GM12878 (cell line): ENCODE results near the gene SNX8.

Experiments used
- CREB1 ChIP-seq: IDR thresholded peaks from 2 replicates; pipeline ENCODE4 v1.6.1; 2012; ENCODE audit warnings: low read depth, mild to moderate bottlenecking, inconsistent platforms
- CTCF ChIP-seq, 3 experiments: IDR thresholded peaks in 2 of 3; conservative IDR thresholded peaks in 1 of 3; 2 replicates each; pipeline ENCODE4 v1.5.1; 2011; ENCODE audit warnings: low read depth in 3 of 3, low read length in 3 of 3, mild to moderate bottlenecking in 3 of 3, control low read depth in 2 of 3, moderate library complexity in 2 of 3, inconsistent platforms in 1 of 3, mixed read lengths in 1 of 3; ENCODE audit not compliant: control insufficient read depth in 2 of 3, insufficient read depth in 1 of 3; ENCODE audit errors: extremely low read depth in 1 of 3
- EP300 ChIP-seq, 2 experiments: fragments of 150-350 bp in 1 of 2; IDR thresholded peaks; 2 replicates each; pipeline ENCODE4 v1.6.1; 2011 to 2012; ENCODE audit warnings: low read depth in 2 of 2, low read length in 2 of 2, borderline replicate concordance in 1 of 2, improper control_type of control experiment in 1 of 2, inconsistent platforms in 1 of 2; ENCODE audit not compliant: control insufficient read depth in 1 of 2
- FOS ChIP-seq: IDR thresholded peaks from 3 replicates; pipeline ENCODE4 v1.6.1; 2011; ENCODE audit warnings: borderline replicate concordance; ENCODE audit not compliant: insufficient read length; ENCODE audit errors: extremely low read depth
- FOXK2 ChIP-seq: fragments of 450-650 bp; IDR thresholded peaks from 2 replicates; pipeline ENCODE4 v1.6.1; 2017; ENCODE audit warnings: mild to moderate bottlenecking, moderate library complexity
- MYC ChIP-seq: IDR thresholded peaks from 2 replicates; pipeline ENCODE4 v1.6.1; 2011; ENCODE audit warnings: mild to moderate bottlenecking, low read length, moderate library complexity, inconsistent platforms; ENCODE audit not compliant: insufficient read depth, insufficient replicate concordance, insufficient read length, severe bottlenecking
- POLR2AphosphoS5 ChIP-seq: IDR thresholded peaks from 2 replicates; pipeline ENCODE4 v1.6.1; 2011; ENCODE audit warnings: mild to moderate bottlenecking, low read length, inconsistent platforms
- ZNF384 ChIP-seq: IDR thresholded peaks from 2 replicates; pipeline ENCODE4 v1.6.1; 2012; ENCODE audit warnings: low read depth, mild to moderate bottlenecking, low read length, improper control_type of control experiment, borderline replicate concordance

GRCh38 chr7:2225830-2226229 is 88.4 kb downstream of the SNX8 start:
- TF ChIP-seq FOS = no peak
- no peak for TF ChIP-seq CTCF (IDR thresholded peaks at IDR 0.05 in 2 of 3, conservative IDR thresholded peaks at IDR 0.05 in 1 of 3; ENCODE audit: control insufficient read depth in 2 of 3, extremely low read depth in 1 of 3, insufficient read depth in 1 of 3, low read depth in 3 of 3, low read length in 3 of 3)
- no peak for TF ChIP-seq EP300 (IDR thresholded peaks at IDR 0.05; ENCODE audit: borderline replicate concordance in 1 of 2, control insufficient read depth in 1 of 2, low read depth in 2 of 2, low read length in 2 of 2)
- no peak for TF ChIP-seq CREB1
- no peak for TF ChIP-seq MYC
- TF ChIP-seq POLR2AphosphoS5 = no peak
- no peak for TF ChIP-seq ZNF384
- no peak for TF ChIP-seq FOXK2
